SU-DHL-6 (cell line): ENCODE measurements around the gene KIAA0319L.

Source experiments
- H2AFZ ChIP-seq: fragments of 200-600 bp; sonication (generic); 2 replicates; pipeline ENCODE4 v1.6.1; 2014; ENCODE audit warnings: low read depth, mild to moderate bottlenecking, moderate library complexity, mixed read lengths, antibody characterized with exemption, low read length; ENCODE audit not compliant: severe bottlenecking
- H3F3A ChIP-seq: fragments of 200-600 bp; shearing (Covaris generic); 2 replicates; pipeline ENCODE4 v1.6.0; 2016; ENCODE audit warnings: antibody characterized with exemption, mild to moderate bottlenecking; ENCODE audit not compliant: insufficient read depth
- H3K27ac ChIP-seq: fragments of 200-600 bp; sonication (generic); 2 replicates; pipeline ENCODE4 v1.5.1; 2016; ENCODE audit warnings: low read depth, mild to moderate bottlenecking, low read length, moderate library complexity, mixed read lengths
- H3K27me3 ChIP-seq: fragments of 200-600 bp; sonication (generic), shearing (Covaris generic); 2 replicates; pipeline ENCODE4 v1.6.0; 2014; ENCODE audit warnings: mild to moderate bottlenecking, low read length
- H3K36me3 ChIP-seq: fragments of 200-600 bp; sonication (generic); 2 replicates; pipeline ENCODE4 v1.6.1; 2014; ENCODE audit warnings: mild to moderate bottlenecking, low read length, mixed read lengths
- H3K4me2 ChIP-seq: fragments of 300-600, 200-600 bp; shearing (Covaris generic), sonication (generic); 2 replicates; pipeline ENCODE4 v1.6.0; 2014; ENCODE audit warnings: low read length, low read depth, mild to moderate bottlenecking; ENCODE audit not compliant: poor library complexity, severe bottlenecking
- H3K4me3 ChIP-seq: fragments of 200-600 bp; sonication (generic); 2 replicates; pipeline ENCODE4 v1.5.1; 2014; ENCODE audit warnings: antibody characterized with exemption, low read length, mild to moderate bottlenecking, mixed read lengths; ENCODE audit not compliant: insufficient read depth, poor library complexity, severe bottlenecking
- H3K79me2 ChIP-seq: fragments of 200-600 bp; sonication (generic); 2 replicates; pipeline ENCODE4 v1.6.1; 2014; ENCODE audit warnings: mild to moderate bottlenecking, low read length, moderate library complexity; ENCODE audit not compliant: insufficient read depth
- H3K9ac ChIP-seq: fragments of 200-600 bp; sonication (generic); 2 replicates; pipeline ENCODE4 v1.7.0; 2014; ENCODE audit warnings: mild to moderate bottlenecking, low read length
- H3K9me2 ChIP-seq: fragments of 200-600 bp; sonication (generic); replicated peaks from 2 replicates; pipeline ENCODE4 v1.6.1; 2014; ENCODE audit warnings: low read length; ENCODE audit not compliant: insufficient read depth
- H3K9me3 ChIP-seq: fragments of 200-600 bp; sonication (generic); 2 replicates; pipeline ENCODE4 v1.6.1; 2014; ENCODE audit warnings: low read length, mixed read lengths; ENCODE audit not compliant: insufficient read depth
- H4K20me1 ChIP-seq: fragments of 200-600 bp; sonication (generic); 2 replicates; pipeline ENCODE4 v1.6.1; 2014; ENCODE audit warnings: low read depth, mild to moderate bottlenecking, antibody characterized with exemption, low read length, moderate library complexity, mixed read lengths
- CTCF ChIP-seq: fragments of 200-600 bp; sonication (generic); IDR thresholded peaks from one replicate; pipeline ENCODE4 v1.5.1; 2017; ENCODE audit warnings: antibody characterized with exemption, mild to moderate bottlenecking, low read length, moderate library complexity; ENCODE audit not compliant: insufficient read depth, poor library complexity, severe bottlenecking
- EZH2phosphoT487 ChIP-seq: fragments of 200-600 bp; sonication (generic), shearing (Covaris generic); conservative IDR thresholded peaks from 2 replicates; pipeline ENCODE4 v1.6.1; 2018; ENCODE audit warnings: mild to moderate bottlenecking, antibody characterized with exemption, low read length, moderate library complexity, mixed read lengths

Gene KIAA0319L

GRCh38 chr1:35557118-35557610, at the start of gene KIAA0319L:
KIAA0319L (minus strand) TSS chr1:35557403; CDS start chr1:35554491, 2,912 bp downstream.
- peak within 1 kb of the TSS; percentile 78 for H2AFZ ChIP-seq
- H3K79me2 ChIP-seq, result peaks cover 29% of the 10 kb centered on the region
- no peaks in the 10 kb centered on the region for H3K9me2 ChIP-seq
- no peaks in the 10 kb centered on the region for H4K20me1 ChIP-seq
- peak within 1 kb of the TSS; percentile 66 for H3K4me2 ChIP-seq
- peak within 1 kb of the TSS; percentile 72 for H3K27ac ChIP-seq
- H3K4me3 ChIP-seq, result peak within 1 kb of the TSS; percentile 86
- H3K9ac ChIP-seq, result peak within 1 kb of the TSS; percentile 79
- H3F3A ChIP-seq, result peaks cover 12% of the 10 kb centered on the region; the same call in 1 of the 2 replicates
- no peaks in the 10 kb centered on the region for H3K36me3 ChIP-seq
- no peaks in the 10 kb centered on the region for H3K27me3 ChIP-seq
- TF ChIP-seq EZH2phosphoT487 (no peak), CTCF (no peak)
- H3K9me3 ChIP-seq, result no peaks in the 10 kb centered on the region

GRCh38 chr1:35605867-35606182, 48.6 kb upstream of the KIAA0319L start:
- H3K9me2 ChIP-seq, result no peaks in the 10 kb centered on the region
- H3K9me3 ChIP-seq, result no peaks in the 10 kb centered on the region
- H3K9ac ChIP-seq, result no peak overlapping the region
- H4K20me1 ChIP-seq, result no peaks in the 10 kb centered on the region
- TF ChIP-seq EZH2phosphoT487, result no peak
- no peak for TF ChIP-seq CTCF
- no peak overlapping the region for H3K4me3 ChIP-seq
- no peak overlapping the region for H3K27ac ChIP-seq
- H3K36me3 ChIP-seq, result peaks cover 31% of the 10 kb centered on the region; the same call in 1 of the 2 replicates
- no peak overlapping the region for H3K4me2 ChIP-seq
- H2AFZ ChIP-seq, result no peak overlapping the region
- H3K79me2 ChIP-seq, result peaks cover 16% of the 10 kb centered on the region
- H3F3A ChIP-seq, result no peaks in the 10 kb centered on the region
- H3K27me3 ChIP-seq, result no peaks in the 10 kb centered on the region

DNA sequence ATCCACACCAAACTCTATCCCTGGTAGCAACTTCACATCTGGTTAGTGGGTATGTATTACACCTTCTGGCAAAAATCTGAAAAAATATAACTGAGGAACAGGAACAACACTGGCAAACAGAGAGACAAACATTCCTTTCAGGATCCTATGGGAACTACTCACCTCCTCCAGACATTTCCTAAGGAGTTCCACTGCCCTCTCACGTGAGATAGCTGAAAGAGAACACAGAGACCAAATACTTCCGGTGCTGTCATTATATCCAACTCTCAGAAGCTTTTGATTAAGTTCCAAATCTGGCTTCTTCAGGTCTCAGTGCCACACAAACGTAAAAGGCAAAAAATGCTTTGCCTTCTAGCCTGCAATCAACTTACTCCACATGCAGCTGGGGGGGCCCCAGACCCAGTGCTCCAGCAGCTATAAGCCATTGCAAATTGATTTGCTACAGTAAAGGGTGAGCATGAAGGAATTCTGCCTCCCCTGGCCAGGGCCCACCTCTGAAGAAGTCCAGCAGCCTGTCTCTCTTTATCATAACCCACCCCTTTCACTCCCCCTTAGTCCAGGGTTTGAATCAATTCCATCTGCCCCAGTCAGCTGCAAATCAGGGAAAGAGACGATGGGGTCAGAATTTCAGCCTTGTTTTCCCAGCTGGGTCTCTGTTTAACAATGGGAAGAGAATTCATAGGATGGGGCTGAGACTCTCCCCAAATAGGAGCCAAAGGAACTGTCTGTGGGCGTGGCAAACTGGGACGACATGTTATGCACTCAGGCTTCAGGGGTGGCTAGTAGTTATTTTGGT, 48.1 kb upstream of the KIAA0319L start:
- peaks cover 13% of the 10 kb centered on the region; the same call in 1 of the 2 replicates for H3K79me2 ChIP-seq
- no peak overlapping the region for H3K4me2 ChIP-seq
- no peak overlapping the region for H3K4me3 ChIP-seq
- H2AFZ ChIP-seq, result no peak overlapping the region
- TF ChIP-seq EZH2phosphoT487, result no peak
- no peak for TF ChIP-seq CTCF
- no peaks in the 10 kb centered on the region for H3K9me3 ChIP-seq
- no peaks in the 10 kb centered on the region for H3K27me3 ChIP-seq
- H3K9me2 ChIP-seq, result no peaks in the 10 kb centered on the region
- H4K20me1 ChIP-seq, result no peaks in the 10 kb centered on the region
- peaks cover 31% of the 10 kb centered on the region; the same call in 1 of the 2 replicates for H3K36me3 ChIP-seq
- no peaks in the 10 kb centered on the region for H3F3A ChIP-seq
- H3K27ac ChIP-seq, result no peak overlapping the region
- no peak overlapping the region for H3K9ac ChIP-seq
